HK-2 (cell line): ENCODE data around the gene NME3.

Source experiments
- DNase-seq: peaks from one replicate; pipeline ENCODE4 v3.0.0-alpha.2; 2018; ENCODE audit not compliant: unreplicated experiment

NME3 gene

DNA sequence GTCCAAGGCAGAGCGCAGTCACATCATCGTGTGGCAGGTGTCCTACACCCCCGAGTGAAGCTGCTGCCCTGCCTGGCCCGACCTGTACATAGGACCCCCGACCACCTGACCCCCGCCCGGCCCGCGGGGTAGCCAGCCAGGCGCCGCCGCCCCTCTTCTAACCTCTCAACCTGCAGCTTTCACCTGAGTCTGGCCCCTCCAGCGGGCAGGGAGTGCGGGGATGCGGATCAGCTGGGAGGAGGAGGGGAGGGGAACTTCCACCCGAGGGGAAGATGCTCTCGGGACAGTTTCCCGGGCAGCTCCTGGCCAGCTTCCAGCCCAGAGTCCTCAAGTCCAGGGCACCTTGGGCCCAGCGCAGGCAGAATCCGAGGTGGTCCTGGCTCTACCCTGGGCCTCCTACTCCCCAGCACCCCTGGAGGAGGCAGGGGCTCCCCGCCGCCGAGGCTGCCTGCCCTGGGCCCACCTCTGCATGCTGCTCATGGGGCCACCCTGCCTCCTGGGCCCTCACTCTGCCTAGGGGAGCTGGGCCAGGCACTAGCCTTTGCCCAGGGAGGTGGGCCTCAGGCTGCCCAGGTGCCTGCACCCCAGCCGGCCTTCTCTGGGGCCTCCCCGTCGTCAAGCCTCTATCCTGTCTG lies 2.5 kb downstream of the NME3 start:
- no peak for DNase-seq

DNA sequence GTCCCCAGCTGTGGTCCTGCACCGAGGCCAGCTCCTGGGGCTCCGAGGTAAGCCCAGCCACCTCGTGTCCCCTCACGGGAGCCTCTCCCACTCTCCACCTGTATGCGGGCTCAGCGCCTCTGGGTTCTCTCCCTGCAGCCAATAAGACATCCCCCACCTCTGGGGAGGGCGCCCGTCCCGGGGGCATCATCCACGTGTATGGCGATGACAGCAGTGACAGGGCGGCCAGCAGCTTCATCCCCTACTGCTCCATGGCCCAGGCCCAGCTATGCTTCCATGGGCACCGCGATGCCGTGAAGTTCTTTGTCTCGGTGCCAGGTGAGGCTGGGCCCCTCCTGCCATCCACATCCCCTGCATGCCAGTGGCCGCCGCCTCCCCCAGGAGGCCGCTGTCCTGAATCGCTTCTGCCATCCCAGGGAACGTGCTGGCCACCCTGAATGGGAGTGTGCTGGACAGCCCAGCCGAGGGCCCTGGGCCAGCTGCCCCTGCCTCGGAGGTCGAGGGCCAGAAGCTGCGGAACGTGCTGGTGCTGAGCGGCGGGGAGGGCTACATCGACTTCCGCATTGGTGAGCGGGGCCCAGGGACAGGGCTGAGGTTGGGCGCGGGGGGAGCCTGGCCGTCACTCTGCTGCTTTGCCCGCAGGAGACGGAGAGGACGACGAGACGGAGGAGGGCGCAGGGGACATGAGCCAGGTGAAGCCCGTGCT lies 3.1 kb downstream of the NME3 start:
- DNase-seq, result no peak

- DNase-seq, result no peak
These were observed 4.0 kb downstream of the NME3 start for GRCh38 chr16:1767116-1767994.

GRCh38 chr16:1766701-1767100 lies 4.6 kb downstream of the NME3 start:
- no peak for DNase-seq

DNA sequence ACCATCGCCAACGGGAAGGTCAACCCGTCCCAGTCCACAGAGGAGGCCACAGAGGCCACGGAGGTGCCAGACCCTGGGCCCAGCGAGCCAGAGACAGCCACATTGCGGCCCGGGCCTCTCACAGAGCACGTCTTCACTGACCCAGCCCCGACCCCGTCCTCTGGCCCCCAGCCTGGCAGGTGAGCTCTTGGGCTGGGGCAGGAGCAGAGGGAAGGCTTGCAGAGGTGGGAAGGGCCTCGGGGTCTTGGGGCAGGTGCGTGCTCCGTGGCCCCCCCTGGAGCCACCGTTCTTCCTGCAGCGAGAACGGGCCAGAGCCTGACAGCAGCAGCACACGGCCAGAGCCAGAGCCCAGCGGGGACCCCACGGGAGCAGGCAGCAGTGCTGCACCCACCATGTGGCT lies 5.1 kb downstream of the NME3 start:
- DNase-seq, result no peak

GRCh38 chr16:1765826-1766225 lies 5.5 kb downstream of the NME3 start:
- no peak for DNase-seq

- DNase-seq, result no peak
These were observed 6.4 kb downstream of the NME3 start for GRCh38 chr16:1764971-1765370.

DNA sequence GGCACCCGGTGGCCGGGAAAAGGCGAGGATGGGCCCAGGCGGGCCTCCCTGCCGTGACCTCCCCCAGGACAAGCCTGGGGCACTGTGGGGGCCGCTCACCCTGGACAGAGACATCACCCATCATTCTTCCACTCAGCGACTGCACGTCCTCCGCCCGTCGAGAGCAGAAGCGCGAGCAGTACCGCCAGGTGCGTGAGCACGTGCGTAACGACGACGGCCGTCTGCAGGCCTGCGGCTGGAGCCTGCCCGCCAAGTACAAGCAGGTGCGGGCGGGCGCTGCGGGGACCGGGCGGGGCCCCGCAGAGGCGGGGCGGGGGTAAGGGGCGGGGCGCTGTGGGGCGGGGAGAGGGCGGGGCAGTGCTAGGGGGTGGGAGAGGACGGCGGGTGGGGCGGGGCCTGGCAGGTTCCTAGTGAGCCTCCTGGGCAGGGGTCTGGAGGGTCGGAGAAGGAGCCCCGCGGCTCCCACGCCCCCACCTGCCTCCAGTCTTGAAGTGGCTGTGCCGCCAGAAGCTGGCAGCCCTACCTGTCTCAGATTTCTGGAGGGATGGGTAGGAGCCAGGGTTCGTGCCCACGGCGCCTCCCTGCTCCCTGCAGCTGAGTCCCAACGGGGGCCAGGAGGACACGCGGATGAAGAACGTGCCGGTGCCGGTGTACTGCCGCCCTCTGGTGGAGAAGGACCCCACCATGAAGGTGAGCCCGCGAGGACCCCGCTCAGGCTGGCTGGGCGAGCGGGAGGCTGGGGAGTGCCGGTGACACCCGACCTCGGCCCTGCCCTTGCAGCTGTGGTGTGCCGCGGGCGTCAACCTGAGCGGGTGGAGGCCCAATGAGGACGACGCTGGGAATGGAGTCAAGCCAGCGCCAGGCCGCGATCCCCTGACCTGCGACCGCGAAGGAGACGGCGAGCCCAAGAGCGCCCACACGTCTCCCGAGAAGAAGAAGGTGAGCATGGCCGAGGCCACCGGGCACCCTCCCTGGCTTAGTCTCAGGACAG lies 7.5 kb downstream of the NME3 start:
- DNase-seq, result no peak

DNA sequence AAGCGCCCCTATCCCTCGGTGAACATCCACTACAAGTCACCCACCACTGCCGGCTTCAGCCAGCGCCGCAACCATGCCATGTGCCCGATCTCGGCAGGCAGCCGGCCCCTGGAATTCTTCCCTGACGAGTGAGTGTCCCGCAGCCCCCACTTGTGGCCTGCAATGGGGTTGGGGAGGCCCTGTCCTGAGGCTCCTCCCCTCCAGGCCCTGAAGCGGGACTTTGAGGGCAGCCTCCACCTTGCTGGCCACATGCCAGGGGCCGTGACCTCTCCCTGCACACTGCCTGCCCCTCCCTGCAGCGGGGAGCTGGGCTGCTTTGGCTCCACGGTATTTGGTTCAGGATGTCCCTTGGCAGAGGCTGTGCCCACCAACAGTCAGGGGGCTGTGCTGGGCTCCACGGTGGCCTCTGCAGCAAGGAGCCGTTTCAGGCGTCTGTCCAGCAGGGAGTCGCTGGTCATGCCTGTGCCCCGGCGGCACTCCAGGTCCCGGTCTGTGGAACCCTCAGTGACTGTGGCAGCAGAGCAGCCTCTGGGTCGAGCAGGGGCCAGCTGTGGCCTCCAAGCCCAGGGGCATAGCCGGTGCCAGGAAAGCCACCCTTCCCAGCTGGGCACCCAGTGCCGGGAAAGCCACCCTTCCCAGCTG lies 8.3 kb downstream of the NME3 start:
- DNase-seq, result no peak

DNA sequence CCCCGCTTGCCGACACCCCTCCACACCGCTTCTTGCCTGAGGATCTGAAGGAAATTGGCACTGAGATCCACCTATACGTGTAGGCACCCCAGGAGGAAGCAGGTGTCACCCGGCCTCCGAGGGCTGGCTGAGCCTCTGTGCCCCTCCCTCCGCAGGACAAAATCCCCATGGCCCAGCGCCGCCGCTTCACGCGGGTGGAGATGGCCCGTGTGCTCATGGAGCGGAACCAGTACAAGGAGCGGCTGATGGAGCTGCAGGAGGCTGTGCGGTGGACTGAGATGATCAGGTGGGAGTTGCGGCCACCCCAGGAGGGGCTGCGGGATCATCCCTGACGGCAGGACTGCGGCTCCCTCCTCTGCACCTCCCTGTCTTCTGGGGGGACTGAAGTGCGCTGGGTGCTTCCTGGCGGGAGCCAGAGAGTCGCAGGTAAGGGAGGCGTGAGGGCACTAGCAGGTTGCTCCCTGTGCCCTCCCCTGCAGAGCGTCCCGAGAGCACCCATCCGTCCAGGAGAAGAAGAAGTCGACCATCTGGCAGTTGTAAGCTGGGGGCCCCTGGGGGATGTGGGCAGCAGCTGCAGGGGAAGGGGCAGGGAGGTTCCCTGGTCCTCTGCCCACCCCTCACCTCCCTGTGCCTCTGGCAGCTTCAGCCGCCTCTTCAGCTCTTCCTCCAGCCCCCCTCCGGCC lies 9.0 kb downstream of the NME3 start:
- no peak for DNase-seq

GRCh38 chr16:1761751-1762150 lies 9.6 kb downstream of the NME3 start:
- no peak for DNase-seq

GRCh38 chr16:1760911-1761310 lies 10.4 kb downstream of the NME3 start:
- no peak for DNase-seq

DNA sequence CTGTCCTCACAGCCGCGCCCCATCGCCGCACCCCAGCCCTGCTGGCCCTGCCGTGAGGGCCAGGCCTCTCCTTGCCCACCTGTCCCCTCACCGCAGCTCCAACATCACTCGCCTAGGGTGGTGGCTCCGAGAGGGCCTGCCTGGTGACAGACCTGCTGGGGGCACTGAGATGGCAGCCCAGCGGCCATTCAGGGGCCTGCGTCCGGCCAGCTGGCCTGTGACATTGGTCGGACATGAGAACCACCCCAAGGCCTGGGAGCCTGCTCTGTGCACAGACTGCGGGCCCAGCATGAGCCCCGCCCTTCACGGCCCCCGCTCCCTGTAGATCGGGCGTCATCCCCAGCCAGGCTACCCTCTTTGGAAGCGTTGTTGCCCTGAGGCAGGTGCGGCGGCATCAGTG lies 11.8 kb downstream of the NME3 start:
- no peak for DNase-seq

- no peak for DNase-seq
These were observed 12.4 kb downstream of the NME3 start for GRCh38 chr16:1758923-1759322.

DNA sequence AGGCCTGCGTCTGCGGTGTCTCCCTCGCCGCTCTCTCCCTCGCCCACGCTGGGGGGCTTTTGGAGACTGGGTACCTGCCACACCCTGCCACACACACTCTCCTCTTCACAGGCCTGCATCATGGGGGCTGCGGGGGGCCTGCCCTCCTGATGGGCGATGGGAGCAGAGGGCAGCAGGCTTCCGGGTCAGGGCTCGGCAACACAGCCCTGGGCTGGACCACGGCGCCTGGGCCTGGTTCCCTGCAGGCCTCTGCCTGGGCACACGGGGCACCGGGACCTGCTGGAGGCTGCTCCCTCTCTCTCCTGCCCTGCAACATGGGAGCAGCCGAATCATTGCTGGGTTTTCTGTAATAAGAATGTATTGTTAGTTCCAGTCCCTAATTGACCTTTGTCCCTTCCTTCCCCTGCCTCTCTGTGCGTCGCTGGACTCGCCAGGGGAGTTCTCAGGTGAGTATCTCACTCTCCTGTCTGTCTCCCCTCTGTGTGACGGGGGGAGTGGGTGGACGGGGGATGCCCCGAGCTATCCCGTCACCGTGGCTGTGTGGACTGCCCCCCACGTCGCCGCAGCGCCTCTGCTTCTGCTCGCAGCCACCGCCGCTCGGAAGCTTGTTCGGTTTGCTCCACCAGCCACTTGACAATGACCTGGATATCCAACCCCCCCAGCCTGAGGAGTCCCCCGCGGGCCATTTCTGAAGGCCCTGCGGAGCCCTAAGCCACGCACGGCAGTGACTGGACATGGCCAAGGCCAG lies 13.5 kb downstream of the NME3 start:
- DNase-seq, result no peak

- no peak for DNase-seq
These were observed 17.1 kb downstream of the NME3 start for GRCh38 chr16:1754204-1754603.

GRCh38 chr16:1752853-1753252 lies 18.5 kb downstream of the NME3 start:
- no peak for DNase-seq

DNA sequence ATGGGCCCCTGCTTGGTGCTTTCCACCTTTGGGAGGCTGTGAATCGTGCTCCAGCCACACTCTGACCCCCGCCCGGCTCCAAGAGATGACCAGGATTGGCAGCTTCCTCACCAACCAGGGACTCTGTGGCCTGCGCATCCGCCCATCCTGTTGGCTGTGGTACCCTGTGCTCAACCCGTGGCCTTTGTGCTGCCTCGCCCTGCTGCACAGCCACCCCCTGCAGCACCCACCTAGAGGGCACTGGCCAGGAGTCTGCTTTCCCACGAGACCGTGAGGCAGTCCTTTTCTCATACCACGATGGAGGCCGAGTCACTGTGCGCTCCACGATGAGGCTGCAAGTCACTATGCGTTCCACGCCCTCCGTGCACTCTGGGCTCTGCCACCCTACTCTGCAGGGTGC lies 19.4 kb downstream of the NME3 start:
- DNase-seq, result no peak

GRCh38 chr16:1749152-1750117 lies 21.9 kb downstream of the NME3 start:
- no peak for DNase-seq
